HL-60 (cell line): ENCODE results near the gene CYP26A1.

Source experiments
- DNase-seq, 2 experiments: peaks; one replicate each; pipeline ENCODE4 v3.0.0-alpha.2; 2010 to 2020; ENCODE audit warnings: low read depth in 1 of 2, low spot score in 1 of 2
- H3K27ac ChIP-seq: fragments of 250-450 bp; sonication (Bioruptor Pico); replicated peaks from 2 replicates; pipeline ENCODE4 v1.5.1; 2020; ENCODE audit warnings: mild to moderate bottlenecking, moderate library complexity
- H3K27me3 ChIP-seq: fragments of 250-450 bp; sonication (Bioruptor Pico); 2 replicates; pipeline ENCODE4 v1.5.1; 2021; ENCODE audit warnings: mild to moderate bottlenecking, moderate library complexity; ENCODE audit not compliant: insufficient read depth, poor library complexity, severe bottlenecking
- H3K4me3 ChIP-seq: replicated peaks from 2 replicates; pipeline ENCODE4 v1.5.1; 2011; ENCODE audit warnings: mild to moderate bottlenecking, control low read depth, low read length; ENCODE audit not compliant: insufficient read depth
- GABPA ChIP-seq: IDR thresholded peaks from 2 replicates; pipeline ENCODE4 v1.6.1; 2012; ENCODE audit warnings: low read depth
- POLR2AphosphoS5 ChIP-seq: IDR thresholded peaks from 2 replicates; pipeline ENCODE4 v1.6.1; 2012; ENCODE audit warnings: low read depth
- SPI1 ChIP-seq: IDR thresholded peaks from 2 replicates; pipeline ENCODE4 v1.6.1; 2012; ENCODE audit warnings: low read depth, mild to moderate bottlenecking, borderline replicate concordance
- TF ChIP-seq, protein P1 (sequence below): IDR thresholded peaks from 2 replicates; pipeline ENCODE4 v1.6.1; 2012; ENCODE audit warnings: low read depth; ENCODE audit not compliant: insufficient replicate concordance
- TF ChIP-seq, protein P2 (sequence below): IDR thresholded peaks from one replicate; pipeline ENCODE4 v1.5.1; 2011; ENCODE audit warnings: low read length, control low read depth, inconsistent platforms; ENCODE audit not compliant: insufficient read depth

CYP26A1 gene

DNA sequence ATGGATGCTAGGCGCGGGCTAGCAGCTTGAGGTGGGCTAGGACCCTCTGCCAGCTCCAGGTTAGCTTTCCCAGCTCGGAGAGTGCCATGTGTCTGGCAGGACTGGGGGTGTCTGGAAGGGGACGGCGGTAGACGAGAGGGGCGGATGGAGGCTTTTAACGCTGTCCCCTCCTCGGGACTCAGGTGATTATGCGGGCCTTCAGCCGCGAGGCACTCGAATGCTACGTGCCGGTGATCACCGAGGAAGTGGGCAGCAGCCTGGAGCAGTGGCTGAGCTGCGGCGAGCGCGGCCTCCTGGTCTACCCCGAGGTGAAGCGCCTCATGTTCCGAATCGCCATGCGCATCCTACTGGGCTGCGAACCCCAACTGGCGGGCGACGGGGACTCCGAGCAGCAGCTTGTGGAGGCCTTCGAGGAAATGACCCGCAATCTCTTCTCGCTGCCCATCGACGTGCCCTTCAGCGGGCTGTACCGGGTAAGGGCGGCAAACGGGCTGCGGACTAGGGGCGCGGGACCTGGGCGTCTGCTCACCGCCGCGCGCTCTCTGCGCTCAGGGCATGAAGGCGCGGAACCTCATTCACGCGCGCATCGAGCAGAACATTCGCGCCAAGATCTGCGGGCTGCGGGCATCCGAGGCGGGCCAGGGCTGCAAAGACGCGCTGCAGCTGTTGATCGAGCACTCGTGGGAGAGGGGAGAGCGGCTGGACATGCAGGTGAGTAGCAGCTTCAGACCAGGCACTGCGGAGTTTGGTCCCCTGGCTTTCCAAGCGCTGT, 1.1 kb downstream of the CYP26A1 start:
- peaks cover 78% of the 10 kb centered on the region for H3K27me3 ChIP-seq

DNA sequence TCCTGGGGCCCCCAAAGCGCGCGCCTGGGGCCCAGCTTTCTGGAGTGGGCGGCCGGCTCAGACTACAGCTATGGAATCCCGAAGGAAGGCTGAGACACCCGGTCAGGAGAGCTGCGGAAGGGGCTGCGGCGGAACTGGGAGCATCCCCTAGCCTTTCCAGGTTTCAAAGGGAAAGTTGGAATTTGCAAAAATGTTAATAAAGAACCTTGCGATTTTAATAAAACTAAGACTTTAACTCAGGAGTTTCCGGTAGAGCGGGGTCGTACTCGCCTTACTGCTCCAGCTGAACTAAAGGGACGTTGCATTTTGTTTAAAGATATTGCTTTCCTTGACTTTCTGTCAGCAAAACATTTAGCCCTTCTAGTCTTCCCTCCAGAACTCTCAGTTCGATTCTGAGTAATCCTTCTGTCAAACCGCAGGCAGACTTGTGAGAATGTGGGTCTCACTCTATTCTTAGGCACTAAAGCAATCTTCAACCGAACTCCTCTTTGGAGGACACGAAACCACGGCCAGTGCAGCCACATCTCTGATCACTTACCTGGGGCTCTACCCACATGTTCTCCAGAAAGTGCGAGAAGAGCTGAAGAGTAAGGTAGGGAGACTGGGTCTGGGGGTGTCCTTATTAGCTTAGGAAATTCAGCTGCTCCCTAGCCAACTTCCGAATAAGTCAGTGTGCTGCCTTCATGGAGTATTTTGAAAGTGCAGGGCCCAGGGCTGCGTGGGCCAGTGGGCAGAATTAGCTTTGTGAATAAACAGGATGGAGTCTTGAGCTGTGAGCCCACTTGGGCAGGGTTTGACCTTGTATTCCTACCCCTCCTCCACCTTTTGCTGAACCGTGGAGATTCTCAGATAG, 1.9 kb downstream of the CYP26A1 start:
- no peak for DNase-seq
- no peak overlapping the region for H3K27ac ChIP-seq
- no peak overlapping the region for H3K4me3 ChIP-seq
- peaks cover 69% of the 10 kb centered on the region for H3K27me3 ChIP-seq
- TF ChIP-seq, protein P1, sequence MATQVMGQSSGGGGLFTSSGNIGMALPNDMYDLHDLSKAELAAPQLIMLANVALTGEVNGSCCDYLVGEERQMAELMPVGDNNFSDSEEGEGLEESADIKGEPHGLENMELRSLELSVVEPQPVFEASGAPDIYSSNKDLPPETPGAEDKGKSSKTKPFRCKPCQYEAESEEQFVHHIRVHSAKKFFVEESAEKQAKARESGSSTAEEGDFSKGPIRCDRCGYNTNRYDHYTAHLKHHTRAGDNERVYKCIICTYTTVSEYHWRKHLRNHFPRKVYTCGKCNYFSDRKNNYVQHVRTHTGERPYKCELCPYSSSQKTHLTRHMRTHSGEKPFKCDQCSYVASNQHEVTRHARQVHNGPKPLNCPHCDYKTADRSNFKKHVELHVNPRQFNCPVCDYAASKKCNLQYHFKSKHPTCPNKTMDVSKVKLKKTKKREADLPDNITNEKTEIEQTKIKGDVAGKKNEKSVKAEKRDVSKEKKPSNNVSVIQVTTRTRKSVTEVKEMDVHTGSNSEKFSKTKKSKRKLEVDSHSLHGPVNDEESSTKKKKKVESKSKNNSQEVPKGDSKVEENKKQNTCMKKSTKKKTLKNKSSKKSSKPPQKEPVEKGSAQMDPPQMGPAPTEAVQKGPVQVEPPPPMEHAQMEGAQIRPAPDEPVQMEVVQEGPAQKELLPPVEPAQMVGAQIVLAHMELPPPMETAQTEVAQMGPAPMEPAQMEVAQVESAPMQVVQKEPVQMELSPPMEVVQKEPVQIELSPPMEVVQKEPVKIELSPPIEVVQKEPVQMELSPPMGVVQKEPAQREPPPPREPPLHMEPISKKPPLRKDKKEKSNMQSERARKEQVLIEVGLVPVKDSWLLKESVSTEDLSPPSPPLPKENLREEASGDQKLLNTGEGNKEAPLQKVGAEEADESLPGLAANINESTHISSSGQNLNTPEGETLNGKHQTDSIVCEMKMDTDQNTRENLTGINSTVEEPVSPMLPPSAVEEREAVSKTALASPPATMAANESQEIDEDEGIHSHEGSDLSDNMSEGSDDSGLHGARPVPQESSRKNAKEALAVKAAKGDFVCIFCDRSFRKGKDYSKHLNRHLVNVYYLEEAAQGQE, result no peak
- TF ChIP-seq, protein P2, sequence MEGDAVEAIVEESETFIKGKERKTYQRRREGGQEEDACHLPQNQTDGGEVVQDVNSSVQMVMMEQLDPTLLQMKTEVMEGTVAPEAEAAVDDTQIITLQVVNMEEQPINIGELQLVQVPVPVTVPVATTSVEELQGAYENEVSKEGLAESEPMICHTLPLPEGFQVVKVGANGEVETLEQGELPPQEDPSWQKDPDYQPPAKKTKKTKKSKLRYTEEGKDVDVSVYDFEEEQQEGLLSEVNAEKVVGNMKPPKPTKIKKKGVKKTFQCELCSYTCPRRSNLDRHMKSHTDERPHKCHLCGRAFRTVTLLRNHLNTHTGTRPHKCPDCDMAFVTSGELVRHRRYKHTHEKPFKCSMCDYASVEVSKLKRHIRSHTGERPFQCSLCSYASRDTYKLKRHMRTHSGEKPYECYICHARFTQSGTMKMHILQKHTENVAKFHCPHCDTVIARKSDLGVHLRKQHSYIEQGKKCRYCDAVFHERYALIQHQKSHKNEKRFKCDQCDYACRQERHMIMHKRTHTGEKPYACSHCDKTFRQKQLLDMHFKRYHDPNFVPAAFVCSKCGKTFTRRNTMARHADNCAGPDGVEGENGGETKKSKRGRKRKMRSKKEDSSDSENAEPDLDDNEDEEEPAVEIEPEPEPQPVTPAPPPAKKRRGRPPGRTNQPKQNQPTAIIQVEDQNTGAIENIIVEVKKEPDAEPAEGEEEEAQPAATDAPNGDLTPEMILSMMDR, result no peak
- TF ChIP-seq POLR2AphosphoS5, result no peak
- no peak for TF ChIP-seq SPI1
- TF ChIP-seq GABPA, result no peak

More for the DNA sequence above, 1.1 kb downstream of the CYP26A1 start:
- DNase-seq, result no peak
- no peak overlapping the region for H3K27ac ChIP-seq
- no peak overlapping the region for H3K4me3 ChIP-seq
- TF ChIP-seq SPI1, result no peak
- TF ChIP-seq GABPA, result no peak
- TF ChIP-seq, protein P2, result no peak
- TF ChIP-seq POLR2AphosphoS5, result no peak
- TF ChIP-seq, protein P1, result no peak

DNA sequence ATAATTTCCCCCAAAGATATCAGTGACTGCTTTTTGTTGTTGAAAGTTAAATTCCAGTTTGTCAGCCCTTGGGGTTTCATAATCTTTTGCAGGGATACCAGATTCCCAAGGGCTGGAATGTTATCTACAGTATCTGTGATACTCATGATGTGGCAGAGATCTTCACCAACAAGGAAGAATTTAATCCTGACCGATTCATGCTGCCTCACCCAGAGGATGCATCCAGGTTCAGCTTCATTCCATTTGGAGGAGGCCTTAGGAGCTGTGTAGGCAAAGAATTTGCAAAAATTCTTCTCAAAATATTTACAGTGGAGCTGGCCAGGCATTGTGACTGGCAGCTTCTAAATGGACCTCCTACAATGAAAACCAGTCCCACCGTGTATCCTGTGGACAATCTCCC, 3.2 kb downstream of the CYP26A1 start:
- no peak for TF ChIP-seq SPI1
- TF ChIP-seq, protein P2, result no peak
- no peak for TF ChIP-seq POLR2AphosphoS5
- TF ChIP-seq GABPA, result no peak
- TF ChIP-seq, protein P1, result no peak
- no peak overlapping the region for H3K27ac ChIP-seq
- no peak for DNase-seq
- H3K27me3 ChIP-seq, result peaks cover 63% of the 10 kb centered on the region
- no peak overlapping the region for H3K4me3 ChIP-seq
